Chondrocyte (in vitro differentiated cells): ENCODE measurements around the gene AGAP2. TPM values are rescaled to one million over a fixed set of nuclear protein-coding genes. Genes with fewer than 3 reads are reported as not detected.

Experiments used
- DNase-seq: peaks from one replicate; pipeline ENCODE4 v3.0.0; 2021; ENCODE audit warnings: mixed read lengths, low spot score
- H3K27ac Mint-ChIP-seq: one replicate; pipeline ENCODE4 v1.8.0; 2021; ENCODE audit warnings: mild to moderate bottlenecking, moderate library complexity, mixed read lengths; ENCODE audit not compliant: unreplicated experiment
- H3K27me3 Mint-ChIP-seq: 2 replicates; pipeline ENCODE4 v1.8.0; 2021; ENCODE audit warnings: low read depth, mixed read lengths
- H3K36me3 Mint-ChIP-seq: 2 replicates; pipeline ENCODE4 v1.8.0; 2021; ENCODE audit warnings: low read depth, mixed read lengths
- H3K4me1 Mint-ChIP-seq: 2 replicates; pipeline ENCODE4 v1.8.0; 2021; ENCODE audit warnings: low read depth, mild to moderate bottlenecking, mixed read lengths
- H3K4me3 Mint-ChIP-seq: one replicate; pipeline ENCODE4 v1.8.0; 2021; ENCODE audit warnings: mild to moderate bottlenecking, moderate library complexity, mixed read lengths; ENCODE audit not compliant: unreplicated experiment
- H3K9me3 Mint-ChIP-seq: 2 replicates; pipeline ENCODE4 v1.8.0; 2021; ENCODE audit warnings: low read depth, mixed read lengths
- CTCF ChIP-seq: fragments of 200-600 bp; sonication (generic); IDR thresholded peaks from 2 replicates; pipeline ENCODE4 v1.5.0; 2021; ENCODE audit warnings: antibody characterized with exemption, mild to moderate bottlenecking, moderate library complexity
- total RNA-seq: library from RNA; stranded (reverse); gene quantifications from 3 replicates; pipeline ENCODE4 v1.2.1, GENCODE V29; 2021

Gene AGAP2
- total RNA-seq, 1 donor from 2014 or later: 1.9 TPM

GRCh38 chr12:57765003-57765697 is 26.6 kb upstream of the AGAP2 start:
- peaks cover 34% of the 10 kb centered on the region for H3K27me3 Mint-ChIP-seq
- peaks cover 26% of the 10 kb centered on the region for H3K4me1 Mint-ChIP-seq
- no peak overlapping the region for H3K27ac Mint-ChIP-seq
- TF ChIP-seq CTCF: peak; percentile 75
- no peak for DNase-seq
- peaks cover 17% of the 10 kb centered on the region for H3K36me3 Mint-ChIP-seq
- peak overlapping the region; percentile 71 for H3K4me3 Mint-ChIP-seq
- no peaks in the 10 kb centered on the region for H3K9me3 Mint-ChIP-seq

GRCh38 chr12:57764662-57765002 is 26.1 kb upstream of the AGAP2 start:
- Mint-ChIP-seq H3K27me3 (peaks cover 34% of the 10 kb centered on the region), H3K4me1 (peaks cover 26% of the 10 kb centered on the region), H3K4me3 (peak overlapping the region; percentile 71), H3K9me3 (no peaks in the 10 kb centered on the region), H3K27ac (no peak overlapping the region), H3K36me3 (peaks cover 13% of the 10 kb centered on the region)
- no peak for DNase-seq
- TF ChIP-seq CTCF: no peak

GRCh38 chr12:57763881-57764661 is 25.5 kb upstream of the AGAP2 start:
- Mint-ChIP-seq H3K9me3 (no peaks in the 10 kb centered on the region), H3K36me3 (peaks cover 12% of the 10 kb centered on the region), H3K27ac (no peak overlapping the region), H3K27me3 (peaks cover 34% of the 10 kb centered on the region), H3K4me1 (peaks cover 26% of the 10 kb centered on the region), H3K4me3 (no peak overlapping the region)
- no peak for DNase-seq
- no peak for TF ChIP-seq CTCF

- peaks cover 34% of the 10 kb centered on the region for H3K27me3 Mint-ChIP-seq
- no peak overlapping the region for H3K4me3 Mint-ChIP-seq
- DNase-seq: no peak
- H3K27ac Mint-ChIP-seq: no peak overlapping the region
- peaks cover 26% of the 10 kb centered on the region for H3K4me1 Mint-ChIP-seq
- peaks cover 11% of the 10 kb centered on the region for H3K36me3 Mint-ChIP-seq
- no peaks in the 10 kb centered on the region for H3K9me3 Mint-ChIP-seq
- TF ChIP-seq CTCF: no peak
These were observed 23.9 kb upstream of the AGAP2 start for GRCh38 chr12:57762463-57762862.

GRCh38 chr12:57761391-57761998 is 23.0 kb upstream of the AGAP2 start:
- H3K27me3 Mint-ChIP-seq: peaks cover 32% of the 10 kb centered on the region
- H3K4me3 Mint-ChIP-seq: no peak overlapping the region
- no peaks in the 10 kb centered on the region for H3K9me3 Mint-ChIP-seq
- H3K4me1 Mint-ChIP-seq: peaks cover 25% of the 10 kb centered on the region
- peaks cover 15% of the 10 kb centered on the region for H3K36me3 Mint-ChIP-seq
- no peak for TF ChIP-seq CTCF
- no peak for DNase-seq
- H3K27ac Mint-ChIP-seq: no peak overlapping the region
